NCI-H2029 treated with DMSO at 0.1 percent for 48 hours (cell line): ENCODE data around the gene RHBDL1.
"Not testable (repeated sequence)": the region's sequence is repeated elsewhere in the genome, so short reads cannot be mapped to it uniquely, and the experiment has no call there.

Experiments used
- DNase-seq: peaks from one replicate; lab custom pipeline; 2025; lab: John Stamatoyannopoulos, UW

Gene RHBDL1

DNA sequence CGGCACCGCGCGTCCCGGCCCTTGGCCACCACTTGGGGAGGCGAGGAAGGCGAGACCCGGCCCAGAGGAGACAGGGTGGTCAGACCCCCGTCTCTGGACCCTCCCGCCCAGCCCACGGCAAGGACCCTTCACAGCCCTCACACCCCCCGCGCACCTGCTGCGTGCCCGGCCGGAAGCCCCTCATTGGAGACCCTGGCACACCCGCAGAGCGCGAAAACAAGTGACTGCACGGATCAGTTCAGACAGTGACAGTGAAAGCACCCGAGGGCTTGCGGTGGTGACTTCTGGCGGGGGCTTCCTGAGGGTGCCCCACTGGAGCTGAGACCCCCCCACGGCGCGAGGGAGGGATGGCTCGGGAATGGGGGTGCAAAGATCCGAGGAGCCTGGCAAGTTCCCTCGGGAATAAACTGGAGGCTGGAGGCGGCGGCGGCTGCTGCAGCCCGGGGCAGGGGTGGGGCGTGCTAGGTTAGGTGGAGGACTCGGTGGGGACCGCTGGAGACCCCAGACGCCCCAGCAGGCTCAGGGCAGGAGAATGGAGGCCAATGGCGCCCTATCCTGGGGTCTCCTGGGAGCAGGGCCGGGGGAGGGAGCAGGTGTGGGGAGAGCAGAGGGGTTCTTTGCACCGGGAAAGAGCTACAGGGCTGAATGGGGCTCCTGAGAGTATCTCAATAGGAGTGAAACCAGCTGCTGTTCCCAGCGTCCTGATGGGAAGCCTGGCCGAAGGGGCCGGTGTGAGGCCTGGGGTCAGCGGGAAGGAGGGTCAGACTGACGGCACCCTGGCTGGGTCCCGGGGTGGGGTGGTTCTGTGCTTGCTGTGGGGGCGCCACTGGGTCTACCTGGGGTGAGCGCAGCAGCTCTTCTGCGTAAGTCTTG, 31.0 kb downstream of the RHBDL1 start:
- no peak for DNase-seq

DNA sequence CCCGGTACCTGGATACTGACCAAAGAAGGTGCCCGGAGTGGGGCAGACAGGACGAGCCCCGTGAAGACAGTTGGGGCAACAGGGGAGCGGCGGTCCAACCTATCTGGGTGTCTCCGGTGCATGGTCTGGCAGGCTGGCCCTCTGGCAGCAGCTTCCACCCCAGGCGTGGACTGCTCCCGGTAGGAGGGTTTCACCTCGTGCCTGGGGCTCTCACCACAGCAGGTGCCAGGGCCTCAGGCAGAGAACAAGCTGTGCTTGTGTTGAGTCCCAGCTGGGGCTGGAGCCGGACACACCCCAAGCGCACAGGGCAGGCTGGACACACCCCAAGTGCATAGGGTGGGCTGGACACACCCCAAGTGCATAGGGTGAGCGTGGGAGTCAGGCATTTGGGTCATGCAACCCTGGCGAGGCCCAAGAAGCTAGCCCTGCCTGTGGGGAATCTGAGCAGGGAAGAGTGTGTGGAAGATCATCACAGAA, 31.6 kb downstream of the RHBDL1 start:
- no peak for DNase-seq

DNA sequence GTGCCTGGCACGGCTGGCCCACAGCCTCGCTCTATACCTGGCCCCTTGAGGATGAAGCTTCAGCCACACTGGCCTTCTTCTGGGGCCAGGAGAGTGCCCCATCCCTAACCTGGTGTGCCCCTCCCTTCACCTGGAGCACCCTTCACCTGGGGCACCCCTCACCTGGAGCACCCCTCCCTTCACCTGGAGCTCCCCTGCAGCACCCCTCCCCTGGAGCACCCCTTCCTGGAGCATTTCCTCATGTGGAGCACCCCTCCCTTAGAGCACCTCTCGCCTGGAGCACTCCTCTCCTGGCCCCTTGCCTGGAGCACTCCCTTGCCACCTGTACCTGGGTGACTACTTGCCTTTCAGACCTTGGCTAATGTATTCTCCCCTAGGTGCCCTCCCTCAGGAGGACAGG, 32.5 kb downstream of the RHBDL1 start:
- no peak for DNase-seq

DNA sequence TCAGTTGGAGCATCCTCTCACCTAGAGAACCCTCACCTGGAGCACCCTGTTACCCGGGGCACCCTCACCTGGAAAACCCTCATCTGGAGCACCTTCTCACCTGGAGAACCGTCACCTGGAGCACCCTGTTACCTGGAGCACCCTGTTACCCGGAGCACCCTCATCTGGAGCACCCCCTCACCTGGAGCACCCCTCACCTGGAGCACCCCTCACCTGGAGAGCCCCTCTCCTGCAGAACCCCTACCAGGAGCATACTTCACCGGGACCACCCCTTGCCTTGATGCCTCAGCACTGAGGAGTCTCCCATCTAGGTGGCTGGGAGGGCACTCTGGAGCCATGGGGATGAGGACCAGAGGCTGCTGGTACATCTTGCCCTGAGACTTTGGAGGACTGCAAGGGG, 33.5 kb downstream of the RHBDL1 start:
- no peak for DNase-seq

DNA sequence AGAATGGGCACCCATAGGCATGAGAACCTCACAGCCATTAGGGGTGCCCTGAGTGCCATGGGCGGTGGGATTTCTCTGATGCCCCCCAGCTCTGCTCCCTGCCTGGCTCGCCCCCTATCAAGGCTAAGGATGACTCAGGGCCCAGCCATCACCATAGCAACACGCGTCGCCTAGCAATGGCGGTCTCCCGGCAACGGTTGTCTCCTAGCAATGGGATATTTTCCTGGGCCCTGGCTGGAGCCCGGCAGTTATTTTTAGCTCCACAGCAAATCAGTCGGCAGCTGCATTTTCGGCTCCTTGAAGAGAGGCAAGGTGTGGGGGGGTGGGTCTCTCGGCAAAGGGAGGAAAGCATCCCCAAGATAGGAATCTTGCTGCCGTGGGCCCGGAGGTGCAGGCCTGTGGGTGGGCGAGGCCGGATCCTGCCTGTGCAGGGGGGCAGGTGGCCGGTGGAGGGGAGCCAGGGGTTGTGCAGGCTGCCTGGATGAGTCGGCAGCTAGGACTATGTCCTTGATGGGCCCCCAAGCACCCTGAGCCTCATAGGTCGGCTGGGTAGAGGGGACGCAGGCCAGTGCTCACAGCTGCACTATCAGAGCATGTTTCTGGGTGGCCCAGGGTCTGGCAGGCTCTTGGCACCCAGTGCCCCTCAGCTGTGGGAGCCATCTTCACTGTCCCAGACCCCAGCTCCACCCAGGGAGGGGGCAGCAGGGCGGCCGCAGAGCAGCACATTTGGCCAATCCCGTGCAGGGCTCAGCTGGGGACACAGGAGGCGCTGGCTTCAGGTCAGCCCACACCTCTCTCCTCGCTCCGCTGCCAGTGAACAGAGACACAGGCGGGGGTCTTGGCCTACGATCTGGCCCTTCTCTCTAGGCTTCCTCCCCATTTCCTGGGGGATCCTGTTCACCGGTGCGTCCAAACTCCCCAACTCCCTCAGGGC, 34.4 kb downstream of the RHBDL1 start:
- DNase-seq = no peak

DNA sequence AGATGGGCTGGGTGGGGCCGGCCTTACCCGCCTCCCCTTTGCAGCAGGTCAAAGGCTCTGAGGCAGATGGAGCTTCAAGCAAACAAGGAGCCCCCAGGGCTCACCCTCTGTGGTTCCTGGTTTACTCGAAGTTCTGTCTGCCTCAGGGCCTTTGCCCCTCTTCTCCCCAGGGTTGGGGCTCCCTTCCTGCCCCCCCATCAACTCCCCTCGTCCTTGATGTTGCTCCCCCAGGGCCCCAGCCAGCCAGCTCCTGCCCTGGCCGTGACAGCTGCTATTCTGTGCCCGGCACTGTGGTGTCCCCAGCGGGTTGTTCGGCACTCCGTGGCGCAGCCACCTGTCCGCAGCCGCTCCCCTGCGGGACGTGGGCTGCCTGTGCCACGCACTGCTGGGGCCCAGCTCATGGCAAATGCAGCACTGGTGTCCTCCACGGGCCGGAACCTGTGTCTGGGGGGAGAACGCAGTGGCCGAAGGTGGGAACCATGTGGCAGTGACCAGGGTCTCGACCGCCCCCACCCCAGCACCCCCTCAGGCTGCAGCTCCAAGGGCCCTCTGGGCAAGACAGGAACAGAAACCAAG, 35.1 kb downstream of the RHBDL1 start:
- no peak for DNase-seq

DNA sequence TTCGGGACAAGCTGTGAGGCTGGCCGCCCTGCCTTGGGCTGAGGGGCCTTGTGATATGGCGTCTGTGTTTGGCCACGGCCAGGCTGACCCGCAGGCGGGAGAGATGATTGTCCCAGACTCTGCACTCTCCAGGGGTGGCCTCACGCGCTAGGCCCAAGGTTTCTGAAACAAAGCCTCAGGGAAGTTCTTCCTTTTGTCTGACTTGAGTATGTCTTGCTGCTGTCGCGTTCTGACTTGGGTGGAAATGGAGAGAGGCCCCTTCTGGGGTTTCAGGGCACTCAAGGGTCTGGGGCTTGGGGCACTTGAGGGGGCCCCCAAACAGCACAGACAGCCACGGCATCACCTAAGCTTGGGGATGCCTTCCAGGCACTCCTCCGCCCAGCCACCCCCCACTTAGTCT, 35.6 kb downstream of the RHBDL1 start:
- no peak for DNase-seq

DNA sequence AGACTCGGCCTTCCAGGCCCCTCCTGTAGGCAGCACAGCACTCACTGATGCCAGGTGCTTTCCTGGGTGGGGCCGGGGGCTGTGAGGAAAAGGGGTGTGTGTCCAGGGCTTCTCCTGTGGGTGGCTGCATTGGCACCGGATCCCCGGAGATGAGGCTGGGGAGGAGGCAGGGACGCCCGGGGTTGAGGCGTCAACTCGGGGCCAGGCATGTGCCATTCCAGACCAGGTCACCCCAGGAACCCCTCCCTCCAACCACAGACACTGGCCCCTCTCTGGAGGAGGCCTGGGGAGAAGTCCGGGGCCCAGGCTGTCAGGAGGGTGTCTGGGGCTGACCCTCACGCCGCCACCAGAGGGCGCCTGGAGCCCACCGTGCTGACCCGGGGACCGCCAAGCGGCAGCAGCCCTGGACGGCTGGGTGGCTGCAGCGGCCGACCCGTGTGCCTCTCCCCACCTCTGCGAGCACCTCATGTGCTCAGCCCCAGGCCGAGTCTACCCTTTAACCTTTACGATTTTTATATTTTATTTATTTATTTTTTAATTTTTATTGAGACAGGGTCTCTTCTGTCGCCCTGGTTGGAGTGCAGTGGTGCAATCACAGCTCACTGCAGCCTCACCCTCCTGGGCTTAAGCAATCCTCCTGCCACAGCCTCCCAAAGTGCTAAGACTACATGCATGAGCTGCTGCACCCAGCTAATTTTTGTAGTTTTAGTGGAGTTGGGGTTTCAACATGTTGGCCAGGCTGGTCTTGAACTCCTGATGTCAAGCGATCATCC, 36.3 kb downstream of the RHBDL1 start:
- DNase-seq = no peak

DNA sequence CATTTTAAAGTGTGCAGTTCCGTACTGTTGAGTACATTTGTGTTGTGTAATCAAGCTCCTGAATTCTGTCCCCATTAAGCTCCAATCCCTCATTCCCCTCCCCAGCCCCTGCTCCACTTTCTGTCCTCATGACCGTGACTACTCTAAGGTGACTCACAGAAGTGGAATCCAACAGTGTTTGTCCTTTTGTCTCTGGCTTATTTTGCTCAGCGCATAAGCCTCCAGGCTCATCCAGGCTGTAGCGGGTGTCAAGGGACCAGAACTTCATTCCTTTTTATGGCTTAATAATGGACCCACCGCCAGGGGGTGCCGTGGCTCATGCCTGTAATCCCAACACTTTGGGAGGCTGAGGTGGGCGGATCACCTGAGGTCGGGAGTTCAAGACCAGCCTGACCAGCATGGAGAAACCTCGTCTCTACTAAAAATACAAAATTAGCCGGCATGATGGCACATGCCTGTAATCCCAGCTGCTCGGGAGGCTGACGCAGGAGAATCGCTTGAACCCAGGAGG, 37.3 kb downstream of the RHBDL1 start:
- DNase-seq = not testable (repeated sequence)

DNA sequence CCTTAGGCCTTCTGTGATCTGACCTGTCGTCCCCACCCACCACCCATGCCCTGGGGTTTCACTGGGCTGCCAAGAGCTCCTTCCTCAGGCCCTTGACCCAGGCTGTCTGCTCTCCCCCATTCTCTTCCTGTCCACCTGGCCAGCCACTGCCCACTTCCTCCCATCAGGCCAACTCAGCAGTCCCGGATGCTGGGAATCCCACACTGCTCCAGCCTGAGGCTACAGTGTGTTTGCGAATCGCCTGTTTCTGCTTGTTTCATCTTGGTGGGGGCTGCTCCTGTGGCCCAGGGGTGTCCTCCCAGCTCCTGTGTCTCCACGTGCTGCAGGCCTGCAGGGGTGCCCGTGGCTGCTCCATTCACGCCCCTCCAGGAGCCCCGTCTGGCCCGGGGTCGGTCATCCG, 38.6 kb downstream of the RHBDL1 start:
- no peak for DNase-seq

DNA sequence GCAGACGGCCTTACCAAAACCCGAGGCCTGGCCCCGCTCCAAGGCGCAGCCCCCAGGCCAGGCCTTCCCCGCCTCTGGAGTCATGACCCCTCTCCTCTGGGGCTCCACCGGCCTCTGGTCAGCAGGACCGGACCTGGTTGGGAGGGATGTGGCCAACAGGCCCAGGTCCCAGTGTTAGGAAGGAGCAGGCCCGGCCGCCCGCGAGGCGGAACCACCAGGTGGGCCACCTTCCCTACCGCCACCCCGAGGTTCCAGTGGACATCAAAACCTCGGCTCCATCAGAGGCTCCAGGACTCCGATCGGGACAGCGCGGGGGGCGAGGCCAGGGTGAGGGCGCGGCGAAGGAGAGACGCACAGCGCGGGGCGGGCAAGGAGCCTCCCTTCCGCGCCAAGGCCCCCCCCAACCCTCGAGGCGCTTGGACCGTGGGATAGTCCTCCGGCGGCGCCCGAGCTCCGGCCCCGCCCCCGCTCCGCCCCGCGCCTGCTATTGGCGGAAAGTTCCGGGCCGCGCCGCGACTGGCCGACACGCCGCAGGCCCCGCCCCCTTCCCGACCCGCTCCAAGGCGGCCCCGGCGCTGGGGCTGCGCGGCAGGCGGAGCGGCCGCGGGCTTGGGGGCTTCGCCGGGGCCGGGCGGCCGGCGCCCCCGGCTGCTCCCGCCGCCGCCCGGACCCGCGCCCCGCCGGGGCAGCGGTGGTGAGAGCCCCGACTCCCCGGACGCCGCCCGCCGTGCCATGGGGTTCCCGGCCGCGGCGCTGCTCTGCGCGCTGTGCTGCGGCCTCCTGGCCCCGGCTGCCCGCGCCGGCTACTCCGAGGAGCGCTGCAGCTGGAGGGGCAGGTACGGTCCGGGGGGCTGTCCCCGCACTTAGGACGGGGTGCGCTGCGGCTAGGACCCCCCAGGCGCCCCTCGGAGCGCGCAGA, 39.3 kb downstream of the RHBDL1 start, which contains the start of gene METRN:
Gene METRN (plus strand): TSS at position 561 of the 919 bp plus-strand sequence. CDS start 172 bp downstream, at position 733.
- DNase-seq = no peak

DNA sequence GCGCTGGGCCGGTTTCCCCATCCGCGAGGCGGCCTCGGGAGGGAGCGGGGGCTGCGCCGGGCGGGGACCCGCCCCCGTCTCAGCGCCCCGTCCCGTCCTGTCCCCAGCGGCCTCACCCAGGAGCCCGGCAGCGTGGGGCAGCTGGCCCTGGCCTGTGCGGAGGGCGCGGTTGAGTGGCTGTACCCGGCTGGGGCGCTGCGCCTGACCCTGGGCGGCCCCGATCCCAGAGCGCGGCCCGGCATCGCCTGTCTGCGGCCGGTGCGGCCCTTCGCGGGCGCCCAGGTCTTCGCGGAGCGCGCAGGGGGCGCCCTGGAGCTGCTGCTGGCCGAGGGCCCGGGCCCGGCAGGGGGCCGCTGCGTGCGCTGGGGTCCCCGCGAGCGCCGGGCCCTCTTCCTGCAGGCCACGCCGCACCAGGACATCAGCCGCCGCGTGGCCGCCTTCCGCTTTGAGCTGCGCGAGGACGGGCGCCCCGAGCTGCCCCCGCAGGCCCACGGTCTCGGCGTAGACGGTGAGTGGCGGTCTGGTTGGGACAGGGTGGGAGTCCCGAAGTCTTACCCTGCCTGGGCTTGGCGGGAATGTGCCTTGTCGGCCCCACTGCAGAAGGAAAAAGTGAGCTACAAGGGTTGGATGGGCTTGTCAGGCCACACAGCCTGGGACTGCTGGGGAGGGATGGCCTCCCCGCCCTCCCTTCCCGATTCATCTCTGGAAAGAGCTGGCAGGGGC, 40.2 kb downstream of the RHBDL1 start:
- no peak for DNase-seq

DNA sequence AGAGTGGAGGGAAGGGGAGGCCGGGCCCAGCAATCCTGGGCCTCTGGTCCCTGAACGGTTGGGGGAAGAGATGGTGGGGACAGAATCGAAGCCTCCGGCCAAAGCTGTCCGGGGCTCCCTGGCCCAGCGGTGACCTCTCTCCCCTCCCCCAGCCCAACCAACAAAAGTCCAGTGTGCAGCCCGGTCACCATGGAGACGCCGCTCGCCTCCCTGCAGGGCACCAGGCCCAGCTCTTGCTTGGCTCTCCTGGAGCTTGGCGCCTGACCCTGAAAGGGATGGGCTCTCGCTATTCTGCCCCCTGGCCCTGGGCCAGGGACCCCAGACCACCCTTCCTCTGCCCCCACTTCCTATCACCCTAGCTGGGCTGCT, 40.7 kb downstream of the RHBDL1 start:
- no peak for DNase-seq

DNA sequence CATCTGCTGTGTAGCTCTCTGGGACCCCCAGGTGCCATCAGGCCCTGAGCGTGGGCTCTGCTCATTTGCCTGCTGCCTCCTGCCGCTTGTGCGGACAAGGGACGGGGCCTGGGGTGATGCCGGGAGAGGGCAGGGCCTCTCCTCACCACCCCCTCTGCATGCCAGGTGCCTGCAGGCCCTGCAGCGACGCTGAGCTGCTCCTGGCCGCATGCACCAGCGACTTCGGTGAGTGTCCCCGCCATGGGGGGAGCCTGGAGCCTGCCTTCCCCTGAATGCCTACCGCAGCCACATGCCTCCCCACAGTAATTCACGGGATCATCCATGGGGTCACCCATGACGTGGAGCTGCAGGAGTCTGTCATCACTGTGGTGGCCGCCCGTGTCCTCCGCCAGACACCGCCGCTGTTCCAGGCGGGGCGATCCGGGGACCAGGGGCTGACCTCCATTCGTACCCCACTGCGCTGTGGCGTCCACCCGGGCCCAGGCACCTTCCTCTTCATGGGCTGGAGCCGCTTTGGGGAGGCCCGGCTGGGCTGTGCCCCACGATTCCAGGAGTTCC, 41.4 kb downstream of the RHBDL1 start:
- DNase-seq = no peak

DNA sequence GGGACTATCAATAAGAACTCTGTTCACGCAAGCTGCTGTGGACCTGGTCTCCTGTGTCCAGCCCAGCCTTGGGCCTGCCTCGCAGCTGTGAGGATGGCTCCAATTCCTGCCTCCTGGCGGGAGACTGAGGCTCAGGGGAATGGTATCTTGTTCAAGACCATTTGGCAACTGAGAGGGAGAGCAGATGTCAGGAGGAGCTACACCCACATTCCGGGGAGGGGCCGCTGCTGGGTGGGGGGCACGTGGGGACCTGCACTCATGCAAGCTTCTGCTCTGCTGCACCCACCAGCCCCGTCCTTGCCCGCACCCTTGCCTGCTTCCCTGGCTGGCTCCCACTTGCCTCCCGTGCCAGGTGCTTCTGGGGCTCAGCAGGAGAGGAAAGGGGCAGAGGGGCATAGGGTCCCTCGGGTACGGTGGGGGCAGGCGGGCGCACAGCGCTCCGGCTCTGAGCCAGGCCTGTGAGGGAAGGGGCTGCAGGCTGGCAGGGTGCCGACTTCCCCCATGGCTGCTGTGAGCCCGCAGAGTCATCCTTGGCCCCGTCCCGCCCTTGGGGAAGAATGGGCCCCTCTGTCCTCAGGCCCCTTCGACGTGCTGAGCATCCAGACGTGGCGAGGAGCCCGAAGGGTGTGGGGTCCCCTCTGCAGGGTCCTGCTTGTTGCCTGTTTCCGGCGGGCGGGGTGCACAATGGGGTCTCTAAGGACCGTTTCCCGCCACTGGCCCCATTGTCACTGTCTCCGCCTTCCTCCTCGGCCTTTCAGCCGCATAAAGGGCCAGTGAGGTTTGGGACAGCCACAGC, 42.2 kb downstream of the RHBDL1 start:
- DNase-seq = no peak

DNA sequence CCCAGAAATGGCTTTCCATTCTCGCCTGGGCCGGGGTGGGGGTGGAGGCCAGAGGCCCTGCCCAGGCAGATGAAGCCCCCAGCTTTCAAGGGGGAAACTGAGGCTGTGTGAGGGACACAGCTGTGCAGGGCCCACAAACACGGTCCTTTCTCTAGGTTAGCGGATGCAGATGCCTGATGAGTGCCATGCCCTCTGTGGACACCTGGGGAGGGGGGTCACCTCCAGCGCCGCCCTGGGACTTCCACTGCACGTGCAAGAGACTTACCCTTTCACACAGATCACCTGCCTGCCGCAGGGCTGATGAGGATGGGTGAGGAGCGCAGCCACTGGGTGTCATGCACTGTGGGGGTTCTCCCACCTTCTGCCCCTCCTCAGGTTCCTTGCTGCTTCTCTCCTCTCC, 42.9 kb downstream of the RHBDL1 start:
- DNase-seq = no peak

DNA sequence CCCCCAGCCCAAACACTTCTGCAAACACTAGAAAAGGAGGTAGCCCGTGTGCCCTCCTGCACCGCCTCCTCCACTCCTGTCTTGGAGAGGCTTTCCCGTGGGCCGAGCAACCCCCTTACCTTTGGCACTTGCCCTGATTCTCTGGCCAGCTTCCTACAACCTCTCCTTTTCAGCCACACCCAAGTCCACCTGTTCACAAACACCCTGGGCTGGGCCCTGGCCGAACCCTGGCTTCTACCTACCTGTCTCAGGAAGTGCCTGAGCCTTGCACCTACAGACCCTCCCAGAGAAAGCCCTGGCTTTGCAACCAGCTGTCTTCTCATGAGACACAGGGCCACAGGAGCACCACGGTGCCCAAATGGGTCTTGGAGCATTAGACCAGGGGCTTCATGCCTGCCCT, 43.5 kb downstream of the RHBDL1 start:
- no peak for DNase-seq

DNA sequence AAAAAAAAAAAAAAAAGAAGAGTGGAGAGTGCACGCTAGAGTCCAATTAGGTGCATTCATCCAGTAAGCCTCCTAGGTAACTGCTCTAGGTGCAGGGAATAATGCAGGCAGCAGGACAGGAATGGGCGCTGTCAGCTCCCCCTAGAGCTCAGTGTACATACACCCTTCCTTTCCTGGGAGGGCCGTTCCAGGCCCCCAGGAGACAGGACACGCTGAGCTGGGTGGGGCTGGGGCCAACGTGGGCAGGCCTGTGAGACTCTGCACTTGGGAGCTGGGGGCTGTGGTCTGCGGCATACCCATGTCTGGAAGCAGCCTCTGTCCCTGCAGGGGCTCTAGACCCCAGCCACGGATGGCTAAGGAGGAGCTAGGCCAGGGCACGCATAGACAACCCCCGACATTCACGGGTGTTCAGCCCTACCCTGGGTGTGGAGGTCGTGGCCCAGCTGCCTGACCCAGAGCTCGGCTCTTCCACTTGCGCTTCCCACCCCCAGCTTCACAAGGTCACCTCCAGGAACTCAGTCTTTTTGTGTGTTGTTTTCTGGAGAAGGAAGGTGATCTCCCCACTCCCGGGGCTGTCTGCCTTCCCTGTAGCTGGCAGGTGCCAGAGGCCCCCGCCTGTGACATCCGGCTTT, 44.5 kb downstream of the RHBDL1 start:
- no peak for DNase-seq
